Activated CD8-positive, alpha-beta memory T cell treated with anti-CD3 and anti-CD28 coated beads for 36 hours (primary cell): ENCODE measurements around the gene TMEM63C. TPM values are rescaled to one million over a fixed set of nuclear protein-coding genes. Genes with fewer than 3 reads are reported as not detected.

ENCODE experiments used
- CTCF ChIA-PET: fragments of 350-600 bp; sonication (Branson Sonifier 250); formaldehyde crosslinking; loops from one replicate; lab custom pipeline; 2021; ENCODE audit warnings: antibody characterized with exemption; lab: Charles Lee
- POLR2A ChIA-PET: fragments of 350-600 bp; sonication (Branson Sonifier 250); formaldehyde crosslinking; loops from one replicate; lab custom pipeline; 2021; ENCODE audit warnings: antibody characterized with exemption; lab: Charles Lee
- total RNA-seq, 2 experiments: library from RNA; stranded (reverse); gene quantifications; one replicate each; pipeline ENCODE4 v1.2.3, GENCODE V29; 2021

Gene TMEM63C
- total RNA-seq, 2 experiments from 2014 or later, result 0.51 to 1.3 TPM

GRCh38 chr14:77239412-77239811 is 57.8 kb downstream of the TMEM63C start:
- CTCF ChIA-PET, result no interaction called here
- POLR2A ChIA-PET, result no interaction called here

GRCh38 chr14:77240336-77240915 is 58.8 kb downstream of the TMEM63C start:
- ChIA-PET CTCF (interaction anchor here (0.7 kb wide), 1 partner anchor 77 kb away, joined by 3 read pairs; no protein-coding TSS in a partner anchor), POLR2A (interaction anchor here (0.7 kb wide), 1 partner anchor 142 kb away, joined by 7 read pairs; no protein-coding TSS in a partner anchor)

GRCh38 chr14:77241955-77242354 is 60.4 kb downstream of the TMEM63C start:
- ChIA-PET CTCF (no interaction called here), POLR2A (no interaction called here)

GRCh38 chr14:77242752-77243151 is 61.2 kb downstream of the TMEM63C start:
- ChIA-PET CTCF (no interaction called here), POLR2A (no interaction called here)

GRCh38 chr14:77243853-77244252 is 62.3 kb downstream of the TMEM63C start:
- POLR2A ChIA-PET, result no interaction called here
- CTCF ChIA-PET, result no interaction called here

- ChIA-PET POLR2A (no interaction called here), CTCF (no interaction called here)
These were observed 64.2 kb downstream of the TMEM63C start for GRCh38 chr14:77245820-77246219.

GRCh38 chr14:77246784-77247183 is 65.2 kb downstream of the TMEM63C start:
- ChIA-PET CTCF (no interaction called here), POLR2A (no interaction called here)

GRCh38 chr14:77248666-77249065 is 67.1 kb downstream of the TMEM63C start:
- ChIA-PET CTCF (no interaction called here), POLR2A (no interaction called here)

- CTCF ChIA-PET, result no interaction called here
- POLR2A ChIA-PET, result no interaction called here
These were observed 67.7 kb downstream of the TMEM63C start for GRCh38 chr14:77249286-77249685.

- ChIA-PET POLR2A (no interaction called here), CTCF (no interaction called here)
These were observed 69.3 kb downstream of the TMEM63C start for GRCh38 chr14:77250927-77251326.

- CTCF ChIA-PET, result interaction anchor here (0.6 kb wide), 1 partner anchor 432 kb away, joined by 3 read pairs; no protein-coding TSS in a partner anchor
These were observed 70.3 kb downstream of the TMEM63C start for GRCh38 chr14:77251870-77252269.

GRCh38 chr14:77253333-77254190 is 72.0 kb downstream of the TMEM63C start:
- ChIA-PET POLR2A (no interaction called here), CTCF (no interaction called here)

More at GRCh38 chr14:77251870-77252269, 70.3 kb downstream of the TMEM63C start:
- POLR2A ChIA-PET, result no interaction called here

GRCh38 chr14:77256694-77257093 is 75.1 kb downstream of the TMEM63C start:
- CTCF ChIA-PET, result no interaction called here
- POLR2A ChIA-PET, result no interaction called here

- ChIA-PET POLR2A (no interaction called here), CTCF (no interaction called here)
These were observed 76.1 kb downstream of the TMEM63C start for GRCh38 chr14:77257700-77258099.

- POLR2A ChIA-PET, result no interaction called here
These were observed 77.0 kb downstream of the TMEM63C start for GRCh38 chr14:77258566-77258965.

GRCh38 chr14:77259025-77259715 is 77.6 kb downstream of the TMEM63C start:
- CTCF ChIA-PET, result no interaction called here

More at GRCh38 chr14:77258566-77258965, 77.0 kb downstream of the TMEM63C start:
- CTCF ChIA-PET, result no interaction called here

GRCh38 chr14:77260199-77260598 is 78.6 kb downstream of the TMEM63C start:
- ChIA-PET CTCF (no interaction called here), POLR2A (no interaction called here)

More at GRCh38 chr14:77259025-77259715, 77.6 kb downstream of the TMEM63C start:
- POLR2A ChIA-PET, result no interaction called here

- ChIA-PET POLR2A (no interaction called here), CTCF (no interaction called here)
These were observed 79.0 kb downstream of the TMEM63C start for GRCh38 chr14:77260631-77261030.

- CTCF ChIA-PET, result no interaction called here
- POLR2A ChIA-PET, result no interaction called here
These were observed 83.0 kb downstream of the TMEM63C start for GRCh38 chr14:77264466-77265186.

GRCh38 chr14:77265187-77265515 is 83.6 kb downstream of the TMEM63C start:
- CTCF ChIA-PET, result no interaction called here

More at GRCh38 chr14:77265187-77265515, 83.6 kb downstream of the TMEM63C start:
- POLR2A ChIA-PET, result no interaction called here
